CD4-positive, alpha-beta memory T cell (primary cell): ENCODE measurements around the gene FSIP1. TPM values are rescaled to one million over a fixed set of nuclear protein-coding genes. Genes with fewer than 3 reads are reported as not detected.

Experiments used
- CTCF ChIA-PET: fragments of 350-600 bp; sonication (Branson Sonifier 250); formaldehyde crosslinking; loops from one replicate; lab custom pipeline; 2021; ENCODE audit warnings: inconsistent platforms; ENCODE audit not compliant: partially characterized antibody; lab: Charles Lee
- POLR2A ChIA-PET: fragments of 350-600 bp; sonication (Branson Sonifier 250); formaldehyde crosslinking; loops from one replicate; lab custom pipeline; 2021; ENCODE audit not compliant: partially characterized antibody; lab: Charles Lee
- DNase-seq, 5 donors: peaks; one replicate each; pipeline versions ENCODE4 v3.0.0 to v3.0.0-alpha.2; 2020 to 2022; ENCODE audit warnings: mixed read lengths in 1 of 5
- H3K27ac ChIP-seq: one replicate; pipeline ENCODE4 v1.7.0; 2013; ENCODE audit warnings: low read depth, low read length
- H3K27me3 ChIP-seq: 2 replicates; pipeline ENCODE4 v1.7.0; 2013; ENCODE audit warnings: mild to moderate bottlenecking, low read length, moderate library complexity; ENCODE audit not compliant: insufficient read depth
- H3K36me3 ChIP-seq: 2 replicates; pipeline ENCODE4 v1.7.0; 2013; ENCODE audit warnings: mild to moderate bottlenecking, low read length, moderate library complexity; ENCODE audit not compliant: insufficient read depth
- H3K4me1 ChIP-seq: 2 replicates; pipeline ENCODE4 v1.7.0; 2013; ENCODE audit warnings: mild to moderate bottlenecking, low read length, moderate library complexity; ENCODE audit not compliant: insufficient read depth
- H3K4me3 ChIP-seq, 2 donors: one replicate each; pipeline ENCODE4 v1.7.0; 2013; ENCODE audit warnings: low read length in 2 of 2, mild to moderate bottlenecking in 1 of 2
- H3K9me3 ChIP-seq, 2 donors: one replicate each; pipeline ENCODE4 v1.7.0; 2013; ENCODE audit warnings: low read length in 2 of 2, control low read depth in 1 of 2; ENCODE audit not compliant: control insufficient read depth in 1 of 2
- H3K27ac Mint-ChIP-seq, 7 donors: one replicate each; pipeline ENCODE4 v1.8.0; 2020 to 2021; ENCODE audit warnings: mixed read lengths in 7 of 7, mild to moderate bottlenecking in 6 of 7, inconsistent platforms in 3 of 7, moderate library complexity in 3 of 7
- H3K27me3 Mint-ChIP-seq, 2 donors: one replicate each; pipeline ENCODE4 v1.8.0; 2020 to 2021; ENCODE audit warnings: mixed read lengths in 2 of 2
- H3K36me3 Mint-ChIP-seq, 2 donors: one replicate each; pipeline ENCODE4 v1.8.0; 2020 to 2021; ENCODE audit warnings: mixed read lengths in 2 of 2, inconsistent platforms in 1 of 2, mild to moderate bottlenecking in 1 of 2
- H3K4me1 Mint-ChIP-seq, 4 donors: one replicate each; pipeline ENCODE4 v1.8.0; 2020 to 2021; ENCODE audit warnings: mixed read lengths in 4 of 4, mild to moderate bottlenecking in 1 of 4
- H3K4me3 Mint-ChIP-seq, 8 donors: one replicate each; pipeline ENCODE4 v1.8.0; 2020 to 2021; ENCODE audit warnings: mixed read lengths in 8 of 8, mild to moderate bottlenecking in 7 of 8, moderate library complexity in 6 of 8, inconsistent platforms in 3 of 8
- H3K9me3 Mint-ChIP-seq, 8 donors: one replicate each; pipeline ENCODE4 v1.8.0; 2020 to 2021; ENCODE audit warnings: mixed read lengths in 8 of 8, mild to moderate bottlenecking in 5 of 8, inconsistent platforms in 3 of 8, moderate library complexity in 1 of 8
- intact Hi-C: fragments of 100-400 bp; cut with micrococcal nuclease; formaldehyde crosslinking; loops from one replicate; pipeline ENCODE4 v1.15.1; 2023
- polyA plus RNA-seq, 2 donors: library from polyadenylated mRNA; unstranded; fragments of 300-500 nt; fragmentation: Illumina TruSeq; gene quantifications; one replicate each; pipeline ENCODE4 v1.2.3, GENCODE V29; 2021
- total RNA-seq, 2 experiments: library from RNA; stranded (reverse); gene quantifications; one replicate each; pipeline ENCODE4 v1.2.3, GENCODE V29; 2021

The FSIP1 gene
- total and polyA plus RNA-seq, 4 experiments from 2014 or later, result 0.47 to 1.6 (median 1.1) TPM

GRCh38 chr15:39682366-39682765 lies 100.3 kb downstream of the FSIP1 start:
- H3K27me3 Mint-ChIP-seq, result no peaks in the 10 kb centered on the region
- no peak overlapping the region for H3K27ac Mint-ChIP-seq
- peaks cover 0 to 8% (median 3%) of the 10 kb centered on the region in 4 donors for H3K4me1 Mint-ChIP-seq
- Histone ChIP-seq H3K27ac (no peak overlapping the region), H3K9me3 (no peaks in the 10 kb centered on the region), H3K27me3 (no peaks in the 10 kb centered on the region), H3K36me3 (no peaks in the 10 kb centered on the region), H3K4me1 (no peaks in the 10 kb centered on the region), H3K4me3 (no peak overlapping the region)
- intact Hi-C loops, result loop anchor here (5.0 kb wide), 1 partner anchor 100 kb away; the partner anchor contains the start of gene THBS1
- no peaks in the 10 kb centered on the region for H3K36me3 Mint-ChIP-seq
- POLR2A ChIA-PET, result interaction anchor here (2.2 kb wide), 1 partner anchor 58 kb away, joined by 7 read pairs; no protein-coding TSS in a partner anchor
- H3K4me3 Mint-ChIP-seq, result no peak overlapping the region
- CTCF ChIA-PET, result interaction anchor here (1.2 to 1.7 kb wide), 2 partner anchors 53 to 60 kb away, joined by 3 read pairs; no protein-coding TSS in a partner anchor
- H3K9me3 Mint-ChIP-seq, result no peaks in the 10 kb centered on the region
- DNase-seq, result no peak

- no peak overlapping the region for H3K27ac Mint-ChIP-seq
- H3K9me3 Mint-ChIP-seq, result no peaks in the 10 kb centered on the region
- no peak for DNase-seq
- H3K36me3 ChIP-seq, result no peaks in the 10 kb centered on the region
- H3K4me3 Mint-ChIP-seq, result no peak overlapping the region
- intact Hi-C loops, result loop anchor here (5.0 kb wide), 1 partner anchor 99 kb away; the partner anchor contains the start of gene THBS1
- ChIA-PET POLR2A (interaction anchor here (1.1 to 1.5 kb wide), 2 partner anchors 56 to 57 kb away, joined by 3 to 4 read pairs; no protein-coding TSS in a partner anchor), CTCF (interaction anchor here (1.1 to 1.9 kb wide), 3 partner anchors 11 to 77 kb away, joined by 3 to 6 read pairs (median 5); no protein-coding TSS in a partner anchor)
- H3K36me3 Mint-ChIP-seq, result no peaks in the 10 kb centered on the region
- H3K27me3 ChIP-seq, result no peaks in the 10 kb centered on the region
- H3K27ac ChIP-seq, result no peak overlapping the region
- no peaks in the 10 kb centered on the region for H3K27me3 Mint-ChIP-seq
- no peaks in the 10 kb centered on the region for H3K4me1 ChIP-seq
- H3K4me3 ChIP-seq, result no peak overlapping the region
- no peaks in the 10 kb centered on the region for H3K9me3 ChIP-seq
- H3K4me1 Mint-ChIP-seq, result peaks cover 0 to 6% (median under 1%) of the 10 kb centered on the region in 4 donors
Measured at GRCh38 chr15:39680868-39681267, 101.8 kb downstream of the FSIP1 start.

- CTCF ChIA-PET, result interaction anchor here (1.2 kb wide), 1 partner anchor 14 kb away, joined by 4 read pairs; no protein-coding TSS in a partner anchor
- H3K4me1 Mint-ChIP-seq, result peaks cover 0 to 5% (median under 1%) of the 10 kb centered on the region in 4 donors
Measured at GRCh38 chr15:39672666-39673065, 110.0 kb downstream of the FSIP1 start.

GRCh38 chr15:39672184-39672583 lies 110.5 kb downstream of the FSIP1 start:
- Histone ChIP-seq H3K27me3 (no peaks in the 10 kb centered on the region), H3K27ac (no peak overlapping the region), H3K9me3 (no peaks in the 10 kb centered on the region), H3K4me3 (no peak overlapping the region), H3K36me3 (no peaks in the 10 kb centered on the region), H3K4me1 (no peaks in the 10 kb centered on the region)
- intact Hi-C loops, result no loop called here
- no peaks in the 10 kb centered on the region for H3K27me3 Mint-ChIP-seq
- no peaks in the 10 kb centered on the region for H3K36me3 Mint-ChIP-seq
- no peak for DNase-seq
- no peak overlapping the region for H3K27ac Mint-ChIP-seq
- ChIA-PET CTCF (interaction anchor here (1.2 kb wide), 1 partner anchor 14 kb away, joined by 4 read pairs; no protein-coding TSS in a partner anchor), POLR2A (no interaction called here)
- H3K4me1 Mint-ChIP-seq, result peaks cover 0 to 9% (median under 1%) of the 10 kb centered on the region in 4 donors
- no peak overlapping the region for H3K4me3 Mint-ChIP-seq
- H3K9me3 Mint-ChIP-seq, result peaks cover 0 to 2% (median 0%) of the 10 kb centered on the region in 8 donors

More at GRCh38 chr15:39672666-39673065, 110.0 kb downstream of the FSIP1 start:
- Mint-ChIP-seq H3K27ac (no peak overlapping the region), H3K4me3 (no peak overlapping the region), H3K27me3 (no peaks in the 10 kb centered on the region), H3K9me3 (peaks cover 0 to 2% (median 0%) of the 10 kb centered on the region in 8 donors), H3K36me3 (no peaks in the 10 kb centered on the region)
- intact Hi-C loops, result no loop called here
- Histone ChIP-seq H3K36me3 (no peaks in the 10 kb centered on the region), H3K9me3 (no peaks in the 10 kb centered on the region), H3K27ac (no peak overlapping the region), H3K27me3 (no peaks in the 10 kb centered on the region), H3K4me3 (no peak overlapping the region), H3K4me1 (no peaks in the 10 kb centered on the region)
- POLR2A ChIA-PET, result no interaction called here
- no peak for DNase-seq

GRCh38 chr15:39670687-39671086 lies 112.0 kb downstream of the FSIP1 start:
- H3K36me3 Mint-ChIP-seq, result no peaks in the 10 kb centered on the region
- Histone ChIP-seq H3K36me3 (no peaks in the 10 kb centered on the region), H3K4me1 (peaks cover 11% of the 10 kb centered on the region), H3K9me3 (no peaks in the 10 kb centered on the region), H3K27ac (no peak overlapping the region), H3K27me3 (no peaks in the 10 kb centered on the region), H3K4me3 (no peak overlapping the region)
- POLR2A ChIA-PET, result no interaction called here
- no peak overlapping the region for H3K4me3 Mint-ChIP-seq
- peaks cover 2 to 15% (median 6%) of the 10 kb centered on the region in 4 donors for H3K4me1 Mint-ChIP-seq
- no peak for DNase-seq
- CTCF ChIA-PET, result interaction anchor here (1.1 kb wide), 1 partner anchor 10 kb away, joined by 5 read pairs; no protein-coding TSS in a partner anchor
- H3K27me3 Mint-ChIP-seq, result no peaks in the 10 kb centered on the region
- peaks cover 0 to 2% (median 0%) of the 10 kb centered on the region in 8 donors for H3K9me3 Mint-ChIP-seq
- intact Hi-C loops, result no loop called here
- H3K27ac Mint-ChIP-seq, result no peak overlapping the region

- Histone ChIP-seq H3K9me3 (no peaks in the 10 kb centered on the region), H3K36me3 (no peaks in the 10 kb centered on the region), H3K27me3 (no peaks in the 10 kb centered on the region), H3K27ac (no peak overlapping the region), H3K4me1 (peaks cover 18% of the 10 kb centered on the region), H3K4me3 (no peak overlapping the region)
- no peak overlapping the region for H3K4me3 Mint-ChIP-seq
- peaks cover 7 to 22% (median 11%) of the 10 kb centered on the region in 4 donors for H3K4me1 Mint-ChIP-seq
- H3K36me3 Mint-ChIP-seq, result no peaks in the 10 kb centered on the region
- intact Hi-C loops, result no loop called here
- H3K27me3 Mint-ChIP-seq, result no peaks in the 10 kb centered on the region
- peaks cover 0 to 2% (median 0%) of the 10 kb centered on the region in 8 donors for H3K9me3 Mint-ChIP-seq
- no peak for DNase-seq
- POLR2A ChIA-PET, result interaction anchor here (1.6 kb wide), 1 partner anchor 45 kb away, joined by 6 read pairs; no protein-coding TSS in a partner anchor
- H3K27ac Mint-ChIP-seq, result no peak overlapping the region
- CTCF ChIA-PET, result interaction anchor here (1.1 to 1.4 kb wide), 4 partner anchors 11 to 86 kb away, joined by 3 to 5 read pairs (median 4); no protein-coding TSS in a partner anchor
Measured at GRCh38 chr15:39669661-39670060, 113.0 kb downstream of the FSIP1 start.

GRCh38 chr15:39669241-39669640 lies 113.4 kb downstream of the FSIP1 start:
- Mint-ChIP-seq H3K4me1 (peaks cover 7 to 23% (median 12%) of the 10 kb centered on the region in 4 donors), H3K27ac (peak overlapping the region in 2 of 7 donors; percentile 28 to 81), H3K4me3 (no peak overlapping the region), H3K27me3 (no peaks in the 10 kb centered on the region), H3K9me3 (peaks cover 0 to 2% (median 0%) of the 10 kb centered on the region in 8 donors), H3K36me3 (no peaks in the 10 kb centered on the region)
- intact Hi-C loops, result no loop called here
- POLR2A ChIA-PET, result interaction anchor here (1.6 kb wide), 1 partner anchor 45 kb away, joined by 6 read pairs; no protein-coding TSS in a partner anchor
- Histone ChIP-seq H3K27me3 (no peaks in the 10 kb centered on the region), H3K4me3 (no peak overlapping the region), H3K36me3 (no peaks in the 10 kb centered on the region), H3K9me3 (no peaks in the 10 kb centered on the region), H3K27ac (no peak overlapping the region), H3K4me1 (peaks cover 20% of the 10 kb centered on the region)
- CTCF ChIA-PET, result interaction anchor here (1.1 to 1.4 kb wide), 4 partner anchors 14 to 87 kb away, joined by 3 to 4 read pairs (median 3); no protein-coding TSS in a partner anchor
- no peak for DNase-seq
